GM12872 (cell line): ENCODE results near the gene HK3.

Experiments
- TF ChIP-seq, protein P1 (sequence below): IDR thresholded peaks from 3 replicates; pipeline ENCODE4 v1.5.1; 2011; ENCODE audit warnings: low read depth, mild to moderate bottlenecking, low read length, moderate library complexity; ENCODE audit not compliant: insufficient read depth

HK3 gene

DNA sequence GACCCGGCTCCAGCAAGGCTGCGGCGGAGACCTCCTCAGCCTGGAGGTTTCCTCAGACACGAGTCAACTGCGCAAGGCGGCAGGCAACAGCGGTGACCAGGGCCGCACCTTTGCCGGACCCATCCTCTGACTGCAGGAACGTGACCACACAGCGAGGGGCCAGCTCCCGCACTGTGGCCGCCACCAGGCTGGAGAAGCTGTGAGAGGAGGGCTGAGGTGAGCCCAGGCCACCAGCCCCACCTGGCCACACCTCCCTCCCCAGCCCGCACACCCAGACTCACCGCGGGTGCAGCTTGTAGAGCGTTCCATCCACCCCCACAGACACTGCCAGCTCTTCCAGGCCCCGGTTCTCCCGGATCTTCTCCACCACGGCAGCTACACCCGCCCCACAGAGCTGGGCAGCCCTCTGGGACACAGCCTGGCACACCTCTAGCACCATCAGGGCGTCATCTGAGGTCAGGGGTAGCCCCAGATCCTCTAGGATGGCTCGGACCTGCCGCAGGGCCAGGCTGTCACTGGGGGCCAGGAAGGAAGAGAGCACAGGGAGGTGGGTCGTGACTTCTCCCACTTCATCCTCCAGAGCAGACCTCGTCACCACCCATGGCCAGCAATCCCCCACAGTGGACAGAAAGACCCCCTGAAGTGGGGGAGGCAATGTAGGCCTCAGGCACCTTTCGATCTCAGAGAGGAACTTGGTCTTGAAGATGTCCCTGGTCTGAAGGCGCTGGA lies 18.0 kb downstream of the HK3 start:
- TF ChIP-seq, protein P1, sequence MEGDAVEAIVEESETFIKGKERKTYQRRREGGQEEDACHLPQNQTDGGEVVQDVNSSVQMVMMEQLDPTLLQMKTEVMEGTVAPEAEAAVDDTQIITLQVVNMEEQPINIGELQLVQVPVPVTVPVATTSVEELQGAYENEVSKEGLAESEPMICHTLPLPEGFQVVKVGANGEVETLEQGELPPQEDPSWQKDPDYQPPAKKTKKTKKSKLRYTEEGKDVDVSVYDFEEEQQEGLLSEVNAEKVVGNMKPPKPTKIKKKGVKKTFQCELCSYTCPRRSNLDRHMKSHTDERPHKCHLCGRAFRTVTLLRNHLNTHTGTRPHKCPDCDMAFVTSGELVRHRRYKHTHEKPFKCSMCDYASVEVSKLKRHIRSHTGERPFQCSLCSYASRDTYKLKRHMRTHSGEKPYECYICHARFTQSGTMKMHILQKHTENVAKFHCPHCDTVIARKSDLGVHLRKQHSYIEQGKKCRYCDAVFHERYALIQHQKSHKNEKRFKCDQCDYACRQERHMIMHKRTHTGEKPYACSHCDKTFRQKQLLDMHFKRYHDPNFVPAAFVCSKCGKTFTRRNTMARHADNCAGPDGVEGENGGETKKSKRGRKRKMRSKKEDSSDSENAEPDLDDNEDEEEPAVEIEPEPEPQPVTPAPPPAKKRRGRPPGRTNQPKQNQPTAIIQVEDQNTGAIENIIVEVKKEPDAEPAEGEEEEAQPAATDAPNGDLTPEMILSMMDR, result no peak

DNA sequence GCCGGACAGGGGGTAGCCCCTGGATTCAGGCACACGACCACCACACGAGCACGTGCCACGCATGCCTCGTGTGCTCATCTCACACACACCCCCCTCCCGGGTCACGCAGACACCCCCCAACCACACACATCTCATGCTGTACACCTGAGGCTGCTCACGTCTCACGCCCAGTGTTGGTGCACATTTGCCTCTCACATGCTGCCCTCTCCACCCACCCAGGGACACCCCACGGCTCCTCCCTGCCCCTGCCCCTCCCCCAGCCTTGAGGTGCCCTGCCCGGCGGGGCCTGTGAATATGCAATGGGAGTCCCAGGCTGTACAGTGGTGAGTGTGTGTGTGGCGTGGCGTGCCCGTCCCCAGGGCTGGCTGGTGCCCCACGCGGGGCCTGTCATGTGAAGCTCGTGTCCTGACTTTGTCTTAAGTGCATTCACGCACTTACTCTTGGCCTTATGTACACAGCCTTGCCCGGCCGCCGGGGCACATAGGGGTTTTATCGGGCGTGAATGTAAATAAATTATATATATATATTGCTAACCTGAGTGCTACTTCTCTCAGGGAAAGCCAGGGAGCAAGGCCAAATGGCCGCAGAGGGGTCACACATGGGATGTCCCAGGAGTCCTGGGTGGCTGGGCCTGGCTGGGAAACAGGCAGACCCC lies 18.7 kb downstream of the HK3 start:
- TF ChIP-seq, protein P1, result no peak

DNA sequence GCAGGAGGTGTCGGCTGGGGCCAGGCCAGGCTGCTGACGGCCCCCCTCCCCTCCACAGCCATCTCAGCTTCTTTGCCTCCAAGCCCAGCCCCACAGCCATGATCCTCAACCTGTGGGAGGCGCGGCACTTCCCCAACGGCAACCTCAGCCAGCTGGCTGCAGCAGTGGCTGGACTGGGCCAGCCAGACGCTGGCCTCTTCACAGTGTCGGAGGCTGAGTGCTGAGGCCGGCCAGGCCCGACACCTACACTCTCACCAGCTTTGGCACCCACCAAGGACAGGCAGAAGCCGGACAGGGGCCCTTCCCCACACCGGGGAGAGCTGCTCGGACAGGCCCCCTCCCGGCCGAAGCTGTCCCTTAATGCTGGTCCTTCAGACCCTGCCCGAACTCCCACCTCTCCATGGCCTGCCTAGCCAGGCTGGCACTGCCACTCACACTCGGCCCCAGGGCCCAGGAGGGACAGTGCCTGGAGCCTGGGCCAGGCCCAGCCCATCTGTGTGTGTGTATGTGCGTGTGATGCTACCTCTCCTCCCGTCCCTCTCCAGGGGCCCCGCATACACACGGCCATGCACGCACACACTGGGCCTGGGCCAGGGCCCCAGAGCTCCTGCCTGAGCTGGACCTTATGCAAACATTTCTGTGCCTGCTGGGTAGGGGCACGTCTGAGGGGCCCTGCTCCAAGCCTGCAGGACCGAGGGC lies 19.3 kb downstream of the HK3 start:
- TF ChIP-seq, protein P1, result no peak

DNA sequence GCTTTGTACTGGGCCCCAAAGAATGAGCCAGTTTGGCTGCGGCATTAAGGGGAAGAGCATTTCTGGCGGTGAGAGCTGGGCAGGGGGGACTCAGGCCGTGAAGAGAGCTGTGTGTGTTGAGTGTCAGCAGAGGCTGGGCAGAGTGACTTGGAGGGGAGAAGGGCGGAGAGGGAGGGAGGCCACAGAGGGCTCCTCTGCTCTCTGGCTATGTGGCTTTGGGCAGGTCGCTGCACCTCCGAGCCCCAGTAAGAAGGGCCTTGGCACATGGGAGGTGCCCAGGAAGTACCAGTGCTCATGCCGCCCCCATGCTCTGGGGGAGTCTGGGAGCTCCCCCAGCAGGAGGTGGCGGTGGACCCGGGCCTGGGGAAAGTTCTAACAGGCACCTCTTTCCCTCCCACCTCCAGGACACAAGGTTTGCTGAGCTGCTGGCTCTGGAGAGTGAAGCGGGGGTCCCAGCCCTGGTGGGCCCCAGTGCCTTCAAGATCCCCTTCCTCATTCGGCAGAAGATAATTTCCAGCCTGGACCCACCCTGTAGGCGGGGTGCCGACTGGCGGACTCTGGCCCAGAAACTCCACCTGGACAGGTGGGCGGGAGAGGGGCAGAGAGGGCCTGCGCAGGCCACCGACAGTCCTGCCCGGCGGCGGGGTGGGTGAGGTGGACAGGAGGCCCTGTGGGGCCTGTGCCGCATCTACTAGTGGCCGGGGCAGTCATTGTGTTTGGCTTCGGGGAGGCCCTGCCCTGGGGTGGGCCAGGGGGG lies 20.1 kb downstream of the HK3 start:
- TF ChIP-seq, protein P1, result no peak

DNA sequence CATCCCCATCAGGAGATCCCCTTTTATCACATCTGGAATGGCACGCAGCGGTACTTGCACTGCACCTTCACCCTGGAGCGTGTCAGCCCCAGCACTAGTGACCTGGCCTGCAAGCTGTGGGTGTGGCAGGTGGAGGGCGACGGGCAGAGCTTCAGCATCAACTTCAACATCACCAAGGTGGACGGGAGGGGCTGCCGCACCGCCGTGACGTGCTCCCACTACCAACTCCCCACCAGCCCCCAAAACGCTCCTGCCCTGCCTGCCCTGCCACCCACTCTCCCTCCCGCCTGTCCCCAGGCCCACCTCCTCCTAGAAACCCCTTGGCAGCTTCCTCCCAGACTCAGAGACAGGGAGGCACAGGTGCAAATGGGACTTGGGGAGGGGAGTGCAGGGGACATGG lies 20.7 kb downstream of the HK3 start:
- TF ChIP-seq, protein P1, result no peak

DNA sequence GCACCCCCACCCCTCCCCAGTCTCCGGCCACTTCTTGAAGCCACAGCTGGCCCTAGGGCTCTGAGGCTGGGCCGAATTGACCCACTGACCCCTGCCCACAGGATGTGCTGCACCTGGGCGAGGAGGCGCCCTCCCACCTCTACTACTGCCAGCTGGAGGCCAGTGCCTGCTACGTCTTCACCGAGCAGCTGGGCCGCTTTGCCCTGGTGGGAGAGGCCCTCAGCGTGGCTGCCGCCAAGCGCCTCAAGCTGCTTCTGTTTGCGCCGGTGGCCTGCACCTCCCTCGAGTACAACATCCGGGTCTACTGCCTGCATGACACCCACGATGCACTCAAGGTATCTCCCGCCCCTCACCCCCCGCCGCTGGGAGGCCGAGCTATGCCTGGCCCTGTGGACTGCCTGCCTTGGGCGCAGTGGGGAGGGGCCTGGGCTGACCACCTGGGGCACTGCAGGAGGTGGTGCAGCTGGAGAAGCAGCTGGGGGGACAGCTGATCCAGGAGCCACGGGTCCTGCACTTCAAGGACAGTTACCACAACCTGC lies 21.3 kb downstream of the HK3 start:
- TF ChIP-seq, protein P1, result no peak
